ENCODE data around the gene OR2A12.
"Not testable (repeated sequence)": the region's sequence is repeated elsewhere in the genome, so short reads cannot be mapped to it uniquely, and the experiment has no call there.

OR2A12 gene

DNA sequence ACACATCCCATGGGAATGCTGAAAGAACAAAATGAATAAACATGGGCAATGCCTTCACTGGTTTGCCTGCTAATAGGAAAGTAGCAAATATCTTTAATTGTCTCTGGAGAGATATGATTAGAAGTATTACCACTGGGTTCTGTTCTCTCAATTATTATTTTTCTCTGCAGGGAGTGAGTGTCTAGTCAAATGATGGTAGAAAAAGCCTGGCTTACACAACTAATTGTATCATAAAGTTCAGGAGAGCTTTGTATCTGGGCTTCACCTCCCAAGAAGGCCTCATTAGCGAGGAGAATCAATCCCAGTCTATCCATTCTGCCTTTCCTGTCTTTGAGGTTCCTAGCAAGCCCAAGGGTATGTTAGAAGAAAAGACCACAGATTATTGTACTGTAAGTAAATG lies 36.8 kb downstream of the OR2A12 start, which contains the start of gene OR2A14:
TSS of gene OR2A14 (plus strand) at position 301 of the 400 bp plus-strand sequence. CDS start 5,937 bp downstream, outside the sequence.
- no peak for DNase-seq

DNA sequence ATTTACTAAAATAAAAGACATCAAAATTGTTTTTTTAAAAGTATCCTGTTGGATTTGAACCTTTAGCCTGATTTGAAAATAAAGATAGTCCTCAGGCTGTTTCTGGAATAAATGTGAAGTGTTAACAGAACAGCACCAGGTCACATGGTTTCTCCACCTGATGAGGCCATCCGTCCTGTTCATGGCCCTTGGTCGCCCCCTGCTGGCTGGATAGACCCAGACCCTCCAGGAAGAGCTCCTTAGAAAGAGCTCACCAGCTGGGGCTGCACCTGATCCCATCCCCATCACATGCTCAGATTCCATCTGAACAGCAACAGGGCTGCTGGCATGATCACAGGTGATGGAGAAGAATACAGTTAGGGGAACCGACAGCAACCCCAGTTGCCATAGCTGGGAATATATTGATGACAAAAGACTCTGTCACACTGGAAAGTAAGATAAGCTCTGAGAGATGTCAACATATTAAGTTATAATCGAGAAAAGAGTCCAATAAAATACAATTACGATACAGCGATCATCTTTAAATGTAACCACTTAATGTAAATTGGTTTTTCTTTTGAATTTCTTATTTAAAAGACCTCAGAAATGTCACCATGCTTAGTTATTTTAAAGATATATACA lies 41.7 kb downstream of the OR2A12 start:
- peak; percentile 86 for DNase-seq

DNA sequence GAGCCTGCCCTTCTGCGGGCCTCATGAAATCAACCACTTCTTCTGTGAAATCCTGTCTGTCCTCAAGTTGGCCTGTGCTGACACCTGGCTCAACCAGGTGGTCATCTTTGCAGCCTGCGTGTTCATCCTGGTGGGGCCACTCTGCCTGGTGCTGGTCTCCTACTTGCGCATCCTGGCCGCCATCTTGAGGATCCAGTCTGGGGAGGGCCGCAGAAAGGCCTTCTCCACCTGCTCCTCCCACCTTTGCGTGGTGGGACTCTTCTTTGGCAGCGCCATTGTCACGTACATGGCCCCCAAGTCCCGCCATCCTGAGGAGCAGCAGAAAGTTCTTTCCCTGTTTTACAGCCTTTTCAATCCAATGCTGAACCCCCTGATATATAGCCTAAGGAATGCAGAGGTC lies 43.5 kb downstream of the OR2A12 start:
- not testable (repeated sequence) for DNase-seq

DNA sequence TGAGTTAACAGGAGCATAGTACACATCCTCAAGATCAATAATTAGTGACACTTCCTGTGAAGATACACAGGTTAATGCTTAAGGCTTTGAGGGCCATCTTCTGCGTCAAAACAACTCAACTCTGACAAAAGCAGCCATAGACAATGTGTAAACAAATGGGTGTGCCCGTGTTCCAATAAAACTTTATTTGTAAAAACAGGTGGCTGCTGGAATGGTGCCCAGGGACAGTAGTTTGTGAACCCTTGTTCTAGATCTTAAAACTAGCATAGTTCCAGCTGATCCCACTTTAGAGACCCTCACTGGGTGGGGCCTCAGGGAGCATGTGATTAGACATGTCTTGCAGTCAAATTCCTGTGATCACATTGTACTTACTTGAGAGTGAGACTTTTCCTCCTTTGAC lies 44.7 kb downstream of the OR2A12 start:
- DNase-seq = no peak

DNA sequence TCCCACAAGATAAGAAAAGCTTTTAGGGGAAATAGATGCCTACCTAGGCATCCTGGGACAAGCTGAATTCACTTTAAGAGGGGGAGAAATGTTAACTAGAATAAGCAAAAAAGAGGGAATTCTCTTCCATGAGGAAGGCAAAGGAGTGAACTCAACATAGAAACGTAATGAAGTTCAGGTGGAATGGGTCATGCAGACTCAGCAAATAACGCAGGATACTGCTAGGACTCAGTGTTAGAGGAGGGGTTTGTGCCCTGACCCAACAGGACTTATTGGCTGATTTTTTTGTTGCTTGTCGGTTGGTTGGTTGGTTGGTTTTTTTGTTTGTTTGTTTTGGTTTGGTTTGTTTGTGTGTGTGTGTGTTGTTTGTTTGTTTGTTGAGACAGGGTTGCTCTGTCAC lies 46.2 kb downstream of the OR2A12 start:
- no peak for DNase-seq

DNA sequence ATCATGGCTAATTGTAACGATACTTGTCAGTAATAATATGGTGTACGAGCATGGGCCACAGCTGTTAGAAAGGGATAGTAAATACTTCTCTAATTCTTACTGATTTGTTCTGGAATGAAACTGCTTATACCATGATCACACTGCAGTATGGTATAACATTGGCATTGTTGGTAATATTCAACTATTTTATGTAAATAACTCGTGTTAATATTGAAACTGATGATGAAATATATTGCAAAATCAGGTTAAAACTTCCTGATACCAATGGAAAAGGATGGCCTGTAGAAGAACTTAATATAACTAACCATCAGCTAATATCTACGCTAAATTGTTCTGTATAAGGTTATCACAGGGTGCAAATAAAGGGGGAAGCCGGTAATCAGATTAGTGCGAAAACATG lies 47.2 kb downstream of the OR2A12 start:
- no peak for DNase-seq

DNA sequence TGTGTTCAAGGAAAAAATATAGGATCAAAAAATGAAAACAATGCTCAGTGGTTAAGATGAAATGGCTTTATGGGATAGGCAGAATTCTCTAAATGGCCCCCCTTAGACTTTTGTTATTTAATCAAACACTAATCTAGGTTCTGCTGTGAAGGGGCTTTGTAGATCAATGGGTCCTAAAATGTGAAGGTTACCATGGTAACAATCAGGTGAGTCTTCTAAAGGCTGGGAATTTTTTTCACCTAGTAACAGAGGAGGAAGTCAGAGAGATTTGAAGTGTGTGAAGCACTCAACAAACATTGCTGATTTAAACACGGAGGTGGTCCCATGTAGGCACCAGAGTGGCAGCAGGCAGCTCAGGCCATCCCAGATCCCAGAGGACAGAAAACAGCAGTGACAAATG lies 48.0 kb downstream of the OR2A12 start:
- DNase-seq = no peak

DNA sequence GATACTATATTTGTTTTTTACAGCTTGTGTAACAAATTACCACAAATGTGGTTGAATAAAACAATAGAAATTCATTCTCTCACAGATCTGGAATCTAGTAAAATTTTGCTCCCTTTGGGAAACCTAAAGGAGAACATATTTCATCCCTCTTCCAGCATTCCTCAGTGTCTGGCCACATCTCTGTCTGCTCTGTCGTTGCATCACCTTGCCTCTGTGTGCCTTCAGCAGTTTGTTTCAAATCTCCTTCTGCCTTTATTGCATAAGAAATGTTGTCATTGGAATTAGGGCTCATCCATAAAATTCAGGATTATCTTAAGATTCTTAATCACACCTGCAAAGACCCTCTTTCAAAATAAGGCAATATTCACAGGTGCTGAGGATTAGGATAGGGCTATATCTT lies 51.4 kb downstream of the OR2A12 start:
- no peak for DNase-seq

DNA sequence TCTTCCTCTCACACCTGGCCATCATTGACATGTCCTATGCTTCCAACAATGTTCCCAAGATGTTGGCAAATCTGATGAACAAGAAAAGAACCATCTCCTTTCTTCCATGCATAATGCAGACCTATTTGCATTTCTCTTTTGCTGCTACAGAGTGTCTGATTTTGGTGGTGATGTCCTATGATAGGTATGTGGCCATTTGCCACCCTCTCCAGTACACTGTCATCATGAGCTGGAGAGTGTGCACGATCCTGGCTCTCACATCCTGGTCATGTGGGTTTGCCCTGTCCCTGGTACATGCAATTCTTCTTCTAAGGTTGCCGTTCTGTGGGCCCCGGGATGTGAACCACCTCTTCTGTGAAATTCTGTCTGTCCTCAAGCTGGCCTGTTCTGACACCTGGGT lies 56.1 kb downstream of the OR2A12 start:
- no peak for DNase-seq

DNA sequence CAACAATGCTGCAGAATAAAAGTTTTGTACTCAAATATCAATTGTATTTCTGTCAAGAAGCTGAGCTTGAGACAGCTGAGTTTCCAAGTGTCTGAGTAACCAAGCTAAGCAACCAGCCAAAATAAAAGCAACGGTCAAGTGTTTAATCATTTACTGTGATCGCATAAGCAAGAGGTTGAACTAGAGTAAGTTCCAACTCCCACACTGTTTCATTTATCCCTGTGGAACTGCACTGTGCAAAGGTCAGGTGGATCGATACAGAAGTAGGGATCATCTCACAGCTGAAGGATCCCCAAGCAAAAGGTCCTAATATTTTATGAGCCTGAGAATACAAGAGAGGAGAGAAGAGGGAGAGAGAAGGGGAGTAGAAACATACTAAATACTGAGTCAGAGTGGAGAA lies 58.3 kb downstream of the OR2A12 start:
- no peak for DNase-seq

DNA sequence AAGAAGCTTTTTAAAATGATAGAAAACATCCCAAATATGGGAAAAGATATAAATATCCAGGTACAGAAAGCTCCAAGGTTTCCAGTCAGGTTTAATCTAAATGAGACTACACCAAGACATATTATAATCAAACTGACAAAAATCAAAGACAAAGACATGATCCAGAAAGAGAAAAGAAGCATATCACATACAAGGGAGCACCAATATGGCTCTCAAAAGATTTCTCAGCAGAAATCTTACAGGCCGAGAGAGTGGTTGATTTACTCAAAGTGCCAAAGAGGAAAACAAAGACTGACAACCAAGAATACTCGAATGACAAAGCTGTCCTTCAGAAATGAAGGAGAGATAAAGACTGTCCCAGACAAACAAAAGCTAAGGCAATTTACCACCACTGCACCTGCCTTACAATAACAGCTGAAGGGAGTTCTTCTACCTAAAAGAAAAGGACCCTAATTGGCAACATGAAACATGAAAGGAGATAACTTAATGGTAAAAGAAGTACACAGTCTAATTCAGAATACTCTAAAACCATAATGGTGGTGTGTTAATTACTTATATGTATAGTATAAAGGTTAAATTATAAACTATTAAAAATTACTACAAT lies 62.2 kb downstream of the OR2A12 start:
- no peak for DNase-seq

Data from DMS153 (cell line).